ENCODE results near the gene SPATA31D4.

Gene SPATA31D4

DNA sequence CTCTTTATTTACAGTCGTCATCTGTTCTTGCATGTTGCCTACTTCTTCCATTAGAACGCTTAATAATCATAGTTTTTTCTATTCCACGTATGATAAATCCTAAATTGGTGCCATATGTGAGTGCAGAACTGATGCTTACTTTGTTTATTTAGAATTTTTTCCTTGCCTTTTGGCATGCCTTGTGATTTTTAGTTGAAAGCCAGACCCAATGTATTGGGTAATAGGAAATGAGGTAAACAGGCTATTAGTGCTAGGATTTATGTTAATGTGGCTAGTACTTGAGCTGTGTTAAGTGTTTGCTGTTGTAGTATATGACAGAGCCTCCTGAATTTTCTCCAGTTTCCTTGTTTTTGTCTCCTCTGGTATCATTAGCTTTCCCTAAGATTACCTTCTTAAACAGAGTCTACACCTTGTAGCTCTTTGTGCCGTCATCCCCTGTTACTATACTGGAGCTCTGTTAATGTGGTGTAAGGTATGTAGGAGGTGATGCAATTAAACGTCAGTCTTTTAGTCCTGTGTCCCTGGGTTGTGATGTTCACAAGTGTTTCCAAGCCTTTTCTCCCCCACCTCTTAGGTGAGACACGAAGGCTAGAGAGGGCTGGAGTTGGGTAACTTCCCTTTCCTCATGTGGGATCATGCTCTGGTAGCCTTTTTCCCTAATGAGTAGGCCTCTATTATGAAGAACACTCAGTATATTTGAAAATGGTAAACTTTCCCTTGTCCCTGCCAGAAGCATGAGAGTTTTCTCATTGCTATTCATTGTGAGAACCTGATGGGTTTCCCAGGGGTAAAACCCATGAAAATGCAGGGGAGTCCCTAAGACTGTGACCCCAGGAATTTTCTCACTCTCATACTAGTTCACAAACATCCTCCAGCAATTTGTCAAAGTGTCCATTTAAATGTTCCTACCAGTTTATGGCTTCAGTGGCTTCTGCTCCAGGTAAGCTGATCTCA is 36.3 kb downstream of the SPATA31D4 start:
- H3K4me1 ChIP-seq (ENCODE audit: control insufficient read depth, insufficient read depth, low read length) = no peaks in the 10 kb centered on the region
- H3K27ac ChIP-seq (ENCODE audit: extremely low read depth, low read depth, low read length) = no peak overlapping the region
- POLR2A ChIA-PET = no interaction called here
- H3K9me3 ChIP-seq (ENCODE audit: control insufficient read depth, insufficient read depth, low read depth, low read length) = no peaks in the 10 kb centered on the region
- H3K4me3 ChIP-seq (ENCODE audit: low read depth, low read length) = no peak overlapping the region
- TF ChIP-seq ZNF24 (tag by site-specific recombination; IDR thresholded peaks at IDR 0.05) (no peak), ZSCAN16 (tag by site-specific recombination; IDR thresholded peaks at IDR 0.05) (no peak), ZNF10 (tag by site-specific recombination; IDR thresholded peaks at IDR 0.05) (no peak), ZNF837 (tag by site-specific recombination; IDR thresholded peaks at IDR 0.05) (no peak), SCRT1 (tag by site-specific recombination; IDR thresholded peaks at IDR 0.05; ENCODE audit: borderline replicate concordance) (no peak), WT1 (tag by site-specific recombination; IDR thresholded peaks at IDR 0.05) (no peak), ZNF292 (tag by site-specific recombination; IDR thresholded peaks at IDR 0.05; ENCODE audit: borderline replicate concordance, low read depth) (no peak), ZFP37 (tag by site-specific recombination; IDR thresholded peaks at IDR 0.05) (no peak), ZBTB20 (tag by site-specific recombination; IDR thresholded peaks at IDR 0.05) (no peak), ZNF146 (tag by site-specific recombination; IDR thresholded peaks at IDR 0.05) (no peak)
- TF ChIP-seq, protein P1, sequence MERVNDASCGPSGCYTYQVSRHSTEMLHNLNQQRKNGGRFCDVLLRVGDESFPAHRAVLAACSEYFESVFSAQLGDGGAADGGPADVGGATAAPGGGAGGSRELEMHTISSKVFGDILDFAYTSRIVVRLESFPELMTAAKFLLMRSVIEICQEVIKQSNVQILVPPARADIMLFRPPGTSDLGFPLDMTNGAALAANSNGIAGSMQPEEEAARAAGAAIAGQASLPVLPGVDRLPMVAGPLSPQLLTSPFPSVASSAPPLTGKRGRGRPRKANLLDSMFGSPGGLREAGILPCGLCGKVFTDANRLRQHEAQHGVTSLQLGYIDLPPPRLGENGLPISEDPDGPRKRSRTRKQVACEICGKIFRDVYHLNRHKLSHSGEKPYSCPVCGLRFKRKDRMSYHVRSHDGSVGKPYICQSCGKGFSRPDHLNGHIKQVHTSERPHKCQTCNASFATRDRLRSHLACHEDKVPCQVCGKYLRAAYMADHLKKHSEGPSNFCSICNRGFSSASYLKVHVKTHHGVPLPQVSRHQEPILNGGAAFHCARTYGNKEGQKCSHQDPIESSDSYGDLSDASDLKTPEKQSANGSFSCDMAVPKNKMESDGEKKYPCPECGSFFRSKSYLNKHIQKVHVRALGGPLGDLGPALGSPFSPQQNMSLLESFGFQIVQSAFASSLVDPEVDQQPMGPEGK (tag by site-specific recombination; IDR thresholded peaks at IDR 0.05) = no peak
- TF ChIP-seq, protein P2, sequence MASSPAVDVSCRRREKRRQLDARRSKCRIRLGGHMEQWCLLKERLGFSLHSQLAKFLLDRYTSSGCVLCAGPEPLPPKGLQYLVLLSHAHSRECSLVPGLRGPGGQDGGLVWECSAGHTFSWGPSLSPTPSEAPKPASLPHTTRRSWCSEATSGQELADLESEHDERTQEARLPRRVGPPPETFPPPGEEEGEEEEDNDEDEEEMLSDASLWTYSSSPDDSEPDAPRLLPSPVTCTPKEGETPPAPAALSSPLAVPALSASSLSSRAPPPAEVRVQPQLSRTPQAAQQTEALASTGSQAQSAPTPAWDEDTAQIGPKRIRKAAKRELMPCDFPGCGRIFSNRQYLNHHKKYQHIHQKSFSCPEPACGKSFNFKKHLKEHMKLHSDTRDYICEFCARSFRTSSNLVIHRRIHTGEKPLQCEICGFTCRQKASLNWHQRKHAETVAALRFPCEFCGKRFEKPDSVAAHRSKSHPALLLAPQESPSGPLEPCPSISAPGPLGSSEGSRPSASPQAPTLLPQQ (tag by site-specific recombination; IDR thresholded peaks at IDR 0.05) = no peak
- TF ChIP-seq, protein P3, sequence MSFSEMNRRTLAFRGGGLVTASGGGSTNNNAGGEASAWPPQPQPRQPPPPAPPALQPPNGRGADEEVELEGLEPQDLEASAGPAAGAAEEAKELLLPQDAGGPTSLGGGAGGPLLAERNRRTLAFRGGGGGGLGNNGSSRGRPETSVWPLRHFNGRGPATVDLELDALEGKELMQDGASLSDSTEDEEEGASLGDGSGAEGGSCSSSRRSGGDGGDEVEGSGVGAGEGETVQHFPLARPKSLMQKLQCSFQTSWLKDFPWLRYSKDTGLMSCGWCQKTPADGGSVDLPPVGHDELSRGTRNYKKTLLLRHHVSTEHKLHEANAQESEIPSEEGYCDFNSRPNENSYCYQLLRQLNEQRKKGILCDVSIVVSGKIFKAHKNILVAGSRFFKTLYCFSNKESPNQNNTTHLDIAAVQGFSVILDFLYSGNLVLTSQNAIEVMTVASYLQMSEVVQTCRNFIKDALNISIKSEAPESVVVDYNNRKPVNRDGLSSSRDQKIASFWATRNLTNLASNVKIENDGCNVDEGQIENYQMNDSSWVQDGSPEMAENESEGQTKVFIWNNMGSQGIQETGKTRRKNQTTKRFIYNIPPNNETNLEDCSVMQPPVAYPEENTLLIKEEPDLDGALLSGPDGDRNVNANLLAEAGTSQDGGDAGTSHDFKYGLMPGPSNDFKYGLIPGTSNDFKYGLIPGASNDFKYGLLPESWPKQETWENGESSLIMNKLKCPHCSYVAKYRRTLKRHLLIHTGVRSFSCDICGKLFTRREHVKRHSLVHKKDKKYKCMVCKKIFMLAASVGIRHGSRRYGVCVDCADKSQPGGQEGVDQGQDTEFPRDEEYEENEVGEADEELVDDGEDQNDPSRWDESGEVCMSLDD (tag by site-specific recombination; IDR thresholded peaks at IDR 0.05) = no peak
- CTCF ChIA-PET = interaction anchor here (0.7 kb wide), 1 partner anchor 143 kb away, joined by 3 read pairs; no protein-coding TSS in a partner anchor
- H3K36me3 ChIP-seq (ENCODE audit: control insufficient read depth in 2 of 2, insufficient read depth in 1 of 2, low read length in 2 of 2) = no peaks in the 10 kb centered on the region

DNA sequence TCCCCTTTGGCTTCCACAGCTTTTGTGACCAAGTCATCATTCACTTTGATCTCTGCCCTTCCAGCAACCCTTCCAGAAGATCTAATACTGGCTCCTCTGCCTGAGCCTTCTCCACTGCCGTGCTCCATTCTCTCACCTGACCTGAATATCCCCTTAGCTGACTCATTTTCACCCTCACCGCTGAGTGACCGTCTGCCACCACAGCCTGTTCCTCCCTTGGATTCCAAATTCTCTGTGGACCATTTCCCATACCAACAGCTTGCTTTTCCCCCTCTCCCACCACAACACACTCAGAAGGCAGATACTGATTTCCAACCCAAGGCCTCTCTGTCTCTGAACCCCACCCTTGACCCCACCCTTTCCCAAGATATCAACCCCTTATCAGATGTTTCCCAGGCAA is 39.8 kb downstream of the SPATA31D4 start:
- H3K36me3 ChIP-seq (ENCODE audit: control insufficient read depth in 2 of 2, insufficient read depth in 1 of 2, low read length in 2 of 2) = no peaks in the 10 kb centered on the region
- POLR2A ChIA-PET = no interaction called here
- CTCF ChIA-PET = no interaction called here
- no peak for TF ChIP-seq GLIS1 (tag by site-specific recombination; IDR thresholded peaks at IDR 0.05)
- TF ChIP-seq, protein P4, sequence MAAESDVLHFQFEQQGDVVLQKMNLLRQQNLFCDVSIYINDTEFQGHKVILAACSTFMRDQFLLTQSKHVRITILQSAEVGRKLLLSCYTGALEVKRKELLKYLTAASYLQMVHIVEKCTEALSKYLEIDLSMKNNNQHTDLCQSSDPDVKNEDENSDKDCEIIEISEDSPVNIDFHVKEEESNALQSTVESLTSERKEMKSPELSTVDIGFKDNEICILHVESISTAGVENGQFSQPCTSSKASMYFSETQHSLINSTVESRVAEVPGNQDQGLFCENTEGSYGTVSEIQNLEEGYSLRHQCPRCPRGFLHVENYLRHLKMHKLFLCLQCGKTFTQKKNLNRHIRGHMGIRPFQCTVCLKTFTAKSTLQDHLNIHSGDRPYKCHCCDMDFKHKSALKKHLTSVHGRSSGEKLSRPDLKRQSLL (tag by site-specific recombination; IDR thresholded peaks at IDR 0.05) = no peak
- TF ChIP-seq, protein P5, sequence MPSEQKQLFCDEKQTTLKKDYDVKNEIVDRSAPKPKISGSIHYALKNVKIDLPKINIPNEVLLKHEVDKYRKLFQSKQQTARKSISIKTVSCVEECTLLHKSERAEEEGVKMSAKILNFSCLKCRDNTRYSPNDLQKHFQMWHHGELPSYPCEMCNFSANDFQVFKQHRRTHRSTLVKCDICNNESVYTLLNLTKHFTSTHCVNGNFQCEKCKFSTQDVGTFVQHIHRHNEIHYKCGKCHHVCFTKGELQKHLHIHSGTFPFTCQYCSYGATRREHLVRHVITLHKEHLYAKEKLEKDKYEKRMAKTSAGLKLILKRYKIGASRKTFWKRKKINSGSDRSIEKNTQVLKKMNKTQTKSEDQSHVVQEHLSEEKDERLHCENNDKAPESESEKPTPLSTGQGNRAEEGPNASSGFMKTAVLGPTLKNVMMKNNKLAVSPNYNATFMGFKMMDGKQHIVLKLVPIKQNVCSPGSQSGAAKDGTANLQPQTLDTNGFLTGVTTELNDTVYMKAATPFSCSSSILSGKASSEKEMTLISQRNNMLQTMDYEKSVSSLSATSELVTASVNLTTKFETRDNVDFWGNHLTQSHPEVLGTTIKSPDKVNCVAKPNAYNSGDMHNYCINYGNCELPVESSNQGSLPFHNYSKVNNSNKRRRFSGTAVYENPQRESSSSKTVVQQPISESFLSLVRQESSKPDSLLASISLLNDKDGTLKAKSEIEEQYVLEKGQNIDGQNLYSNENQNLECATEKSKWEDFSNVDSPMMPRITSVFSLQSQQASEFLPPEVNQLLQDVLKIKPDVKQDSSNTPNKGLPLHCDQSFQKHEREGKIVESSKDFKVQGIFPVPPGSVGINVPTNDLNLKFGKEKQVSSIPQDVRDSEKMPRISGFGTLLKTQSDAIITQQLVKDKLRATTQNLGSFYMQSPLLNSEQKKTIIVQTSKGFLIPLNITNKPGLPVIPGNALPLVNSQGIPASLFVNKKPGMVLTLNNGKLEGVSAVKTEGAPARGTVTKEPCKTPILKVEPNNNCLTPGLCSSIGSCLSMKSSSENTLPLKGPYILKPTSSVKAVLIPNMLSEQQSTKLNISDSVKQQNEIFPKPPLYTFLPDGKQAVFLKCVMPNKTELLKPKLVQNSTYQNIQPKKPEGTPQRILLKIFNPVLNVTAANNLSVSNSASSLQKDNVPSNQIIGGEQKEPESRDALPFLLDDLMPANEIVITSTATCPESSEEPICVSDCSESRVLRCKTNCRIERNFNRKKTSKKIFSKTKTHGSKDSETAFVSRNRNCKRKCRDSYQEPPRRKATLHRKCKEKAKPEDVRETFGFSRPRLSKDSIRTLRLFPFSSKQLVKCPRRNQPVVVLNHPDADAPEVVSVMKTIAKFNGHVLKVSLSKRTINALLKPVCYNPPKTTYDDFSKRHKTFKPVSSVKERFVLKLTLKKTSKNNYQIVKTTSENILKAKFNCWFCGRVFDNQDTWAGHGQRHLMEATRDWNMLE (tag by site-specific recombination; conservative IDR thresholded peaks at IDR 0.05; ENCODE audit: low read depth) = no peak
- TF ChIP-seq ZNF157 (tag by site-specific recombination; IDR thresholded peaks at IDR 0.05) = no peak
- TF ChIP-seq ZNF423 (tag by site-specific recombination; IDR thresholded peaks at IDR 0.05) = no peak
- no peak for TF ChIP-seq ZNF324 (tag by site-specific recombination; IDR thresholded peaks at IDR 0.05)
- TF ChIP-seq, protein P6, sequence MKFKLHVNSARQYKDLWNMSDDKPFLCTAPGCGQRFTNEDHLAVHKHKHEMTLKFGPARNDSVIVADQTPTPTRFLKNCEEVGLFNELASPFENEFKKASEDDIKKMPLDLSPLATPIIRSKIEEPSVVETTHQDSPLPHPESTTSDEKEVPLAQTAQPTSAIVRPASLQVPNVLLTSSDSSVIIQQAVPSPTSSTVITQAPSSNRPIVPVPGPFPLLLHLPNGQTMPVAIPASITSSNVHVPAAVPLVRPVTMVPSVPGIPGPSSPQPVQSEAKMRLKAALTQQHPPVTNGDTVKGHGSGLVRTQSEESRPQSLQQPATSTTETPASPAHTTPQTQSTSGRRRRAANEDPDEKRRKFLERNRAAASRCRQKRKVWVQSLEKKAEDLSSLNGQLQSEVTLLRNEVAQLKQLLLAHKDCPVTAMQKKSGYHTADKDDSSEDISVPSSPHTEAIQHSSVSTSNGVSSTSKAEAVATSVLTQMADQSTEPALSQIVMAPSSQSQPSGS (tag by site-specific recombination; IDR thresholded peaks at IDR 0.05; ENCODE audit: low read depth) = no peak

More for the DNA sequence above, 39.8 kb downstream of the SPATA31D4 start:
- Histone ChIP-seq H3K27ac (ENCODE audit: extremely low read depth, low read depth, low read length) (no peak overlapping the region), H3K4me3 (ENCODE audit: low read depth, low read length) (no peak overlapping the region), H3K9me3 (ENCODE audit: control insufficient read depth, insufficient read depth, low read depth, low read length) (no peaks in the 10 kb centered on the region), H3K4me1 (ENCODE audit: control insufficient read depth, insufficient read depth, low read length) (no peaks in the 10 kb centered on the region)

Measured in HEK293 (cell line).